ENCODE measurements around the gene SHH. TPM values are rescaled to one million over a fixed set of nuclear protein-coding genes. Genes with fewer than 3 reads are reported as not detected.

The SHH gene
- total and polyA plus RNA-seq, 2 of the 13 experiments (the other 11 are each of a cell fraction or from before 2014, with no cell fraction given): 1.9 to 3.4 TPM

DNA sequence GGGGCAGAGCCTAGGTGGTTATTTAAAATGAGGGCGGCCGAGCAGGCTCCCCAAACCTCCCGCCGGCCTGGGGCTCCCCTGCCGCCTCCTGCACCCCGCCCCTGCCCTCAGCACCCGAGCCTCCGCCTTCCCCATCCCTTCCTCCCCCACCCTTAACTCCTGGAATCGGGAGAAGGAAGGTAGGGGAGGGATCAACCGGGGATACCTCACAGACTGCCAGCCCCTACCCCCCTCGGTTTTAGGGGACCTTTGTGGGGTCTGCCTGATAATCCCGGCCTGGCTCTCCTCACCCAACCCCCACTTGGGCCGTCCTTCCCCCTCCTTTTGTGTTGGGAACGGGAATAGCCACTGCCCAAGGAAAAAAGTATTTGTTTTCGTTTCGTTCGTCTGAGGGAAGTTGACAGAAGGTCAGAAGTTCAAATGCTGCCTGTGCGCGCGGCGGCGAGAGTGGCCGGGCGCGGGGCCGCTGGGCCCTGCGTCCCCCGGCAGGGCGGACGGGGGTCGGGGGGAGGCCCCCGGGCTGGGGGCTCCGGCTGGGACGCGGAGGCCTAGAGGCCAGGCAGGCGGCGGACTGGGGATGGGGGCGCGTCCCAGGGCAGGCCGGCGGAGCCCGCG is 2.8 kb downstream of the SHH start (continued):
- TF ChIP-seq ZNF446 (CRISPR knock-in tag; IDR thresholded peaks at IDR 0.05) (0 out of 2 replicates have a peak, but pooled peaks have one; percentile 6), NR2F2 (IDR thresholded peaks at IDR 0.05; ENCODE audit: borderline replicate concordance, low read depth) (peak; percentile 46; the same call in 1 of the 2 replicates), POLR2AphosphoS5 (IDR thresholded peaks at IDR 0.05; ENCODE audit: low read depth, low read length) (no peak), SOX13 (IDR thresholded peaks at IDR 0.05) (0 out of 2 replicates have a peak, but pooled peaks have one; percentile 11), SOX13 (CRISPR knock-in tag; conservative IDR thresholded peaks at IDR 0.05 in 1 of 2, IDR thresholded peaks at IDR 0.05 in 1 of 2) (peak in 1 of 2 experiments; percentile 47; a peak in 1 of 4 replicates), ZNF782 (CRISPR knock-in tag; IDR thresholded peaks at IDR 0.05; ENCODE audit: borderline replicate concordance) (no peak), ZNF337 (CRISPR knock-in tag; IDR thresholded peaks at IDR 0.05; ENCODE audit: borderline replicate concordance, low read depth) (peak; percentile 4; the same call in 1 of the 2 replicates), NR2F6 (IDR thresholded peaks at IDR 0.05) (peak; percentile 67; the same call in 1 of the 2 replicates), NR2F6 (CRISPR knock-in tag; IDR thresholded peaks at IDR 0.05) (peak; percentile 73), FOSL1 (CRISPR knock-in tag; IDR thresholded peaks at IDR 0.05; ENCODE audit: borderline replicate concordance) (0 out of 2 replicates have a peak, but pooled peaks have one; percentile 1), FOXA1 (IDR thresholded peaks at IDR 0.05) (no peak), FOXA1 (CRISPR knock-in tag; IDR thresholded peaks at IDR 0.05) (0 out of 2 replicates have a peak, but pooled peaks have one; percentile 28), HDAC1 (CRISPR knock-in tag; IDR thresholded peaks at IDR 0.05) (peak; percentile 11; the same call in 1 of the 2 replicates), ZNF792 (CRISPR knock-in tag; IDR thresholded peaks at IDR 0.05) (0 out of 2 replicates have a peak, but pooled peaks have one; percentile 21), ZNF564 (CRISPR knock-in tag; IDR thresholded peaks at IDR 0.05) (0 out of 2 replicates have a peak, but pooled peaks have one; percentile 25), ZNF574 (CRISPR knock-in tag; IDR thresholded peaks at IDR 0.05) (no peak), RXRB (CRISPR knock-in tag; IDR thresholded peaks at IDR 0.05; ENCODE audit: borderline replicate concordance) (0 out of 2 replicates have a peak, but pooled peaks have one; percentile 12), NR2C2 (CRISPR knock-in tag; IDR thresholded peaks at IDR 0.05; ENCODE audit: borderline replicate concordance) (0 out of 2 replicates have a peak, but pooled peaks have one; percentile 14), ZNF430 (CRISPR knock-in tag; IDR thresholded peaks at IDR 0.05) (no peak), SSRP1 (CRISPR knock-in tag; IDR thresholded peaks at IDR 0.05) (no peak), FOXA3 (CRISPR knock-in tag; IDR thresholded peaks at IDR 0.05) (0 out of 2 replicates have a peak, but pooled peaks have one; percentile 39), SP4 (CRISPR knock-in tag; IDR thresholded peaks at IDR 0.05) (peak; percentile 40; the same call in 1 of the 2 replicates)
- TF ChIP-seq, protein P1, sequence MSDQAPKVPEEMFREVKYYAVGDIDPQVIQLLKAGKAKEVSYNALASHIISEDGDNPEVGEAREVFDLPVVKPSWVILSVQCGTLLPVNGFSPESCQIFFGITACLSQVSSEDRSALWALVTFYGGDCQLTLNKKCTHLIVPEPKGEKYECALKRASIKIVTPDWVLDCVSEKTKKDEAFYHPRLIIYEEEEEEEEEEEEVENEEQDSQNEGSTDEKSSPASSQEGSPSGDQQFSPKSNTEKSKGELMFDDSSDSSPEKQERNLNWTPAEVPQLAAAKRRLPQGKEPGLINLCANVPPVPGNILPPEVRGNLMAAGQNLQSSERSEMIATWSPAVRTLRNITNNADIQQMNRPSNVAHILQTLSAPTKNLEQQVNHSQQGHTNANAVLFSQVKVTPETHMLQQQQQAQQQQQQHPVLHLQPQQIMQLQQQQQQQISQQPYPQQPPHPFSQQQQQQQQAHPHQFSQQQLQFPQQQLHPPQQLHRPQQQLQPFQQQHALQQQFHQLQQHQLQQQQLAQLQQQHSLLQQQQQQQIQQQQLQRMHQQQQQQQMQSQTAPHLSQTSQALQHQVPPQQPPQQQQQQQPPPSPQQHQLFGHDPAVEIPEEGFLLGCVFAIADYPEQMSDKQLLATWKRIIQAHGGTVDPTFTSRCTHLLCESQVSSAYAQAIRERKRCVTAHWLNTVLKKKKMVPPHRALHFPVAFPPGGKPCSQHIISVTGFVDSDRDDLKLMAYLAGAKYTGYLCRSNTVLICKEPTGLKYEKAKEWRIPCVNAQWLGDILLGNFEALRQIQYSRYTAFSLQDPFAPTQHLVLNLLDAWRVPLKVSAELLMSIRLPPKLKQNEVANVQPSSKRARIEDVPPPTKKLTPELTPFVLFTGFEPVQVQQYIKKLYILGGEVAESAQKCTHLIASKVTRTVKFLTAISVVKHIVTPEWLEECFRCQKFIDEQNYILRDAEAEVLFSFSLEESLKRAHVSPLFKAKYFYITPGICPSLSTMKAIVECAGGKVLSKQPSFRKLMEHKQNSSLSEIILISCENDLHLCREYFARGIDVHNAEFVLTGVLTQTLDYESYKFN (CRISPR knock-in tag; conservative IDR thresholded peaks at IDR 0.05): 0 out of 2 replicates have a peak, but pooled peaks have one; percentile 4
- TF ChIP-seq, protein P2, sequence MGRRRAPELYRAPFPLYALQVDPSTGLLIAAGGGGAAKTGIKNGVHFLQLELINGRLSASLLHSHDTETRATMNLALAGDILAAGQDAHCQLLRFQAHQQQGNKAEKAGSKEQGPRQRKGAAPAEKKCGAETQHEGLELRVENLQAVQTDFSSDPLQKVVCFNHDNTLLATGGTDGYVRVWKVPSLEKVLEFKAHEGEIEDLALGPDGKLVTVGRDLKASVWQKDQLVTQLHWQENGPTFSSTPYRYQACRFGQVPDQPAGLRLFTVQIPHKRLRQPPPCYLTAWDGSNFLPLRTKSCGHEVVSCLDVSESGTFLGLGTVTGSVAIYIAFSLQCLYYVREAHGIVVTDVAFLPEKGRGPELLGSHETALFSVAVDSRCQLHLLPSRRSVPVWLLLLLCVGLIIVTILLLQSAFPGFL (CRISPR knock-in tag; IDR thresholded peaks at IDR 0.05): no peak

Measured in HepG2 (cell line).